Neural progenitor cell (in vitro differentiated cells): ENCODE measurements around the gene AKNAD1.

Experiments used
- CTCF ChIP-seq: fragments of 200-600 bp; sonication (generic); IDR thresholded peaks from 2 replicates; pipeline ENCODE4 v1.5.1; 2017; ENCODE audit warnings: antibody characterized with exemption, mild to moderate bottlenecking
- EZH2phosphoT487 ChIP-seq: fragments of 200-600 bp; sonication (generic); IDR thresholded peaks from 2 replicates; pipeline ENCODE4 v1.6.1; 2017; ENCODE audit warnings: antibody characterized with exemption

GRCh38 chr1:108845991-108846390 lies 10.9 kb downstream of the AKNAD1 start:
- TF ChIP-seq EZH2phosphoT487, result no peak
- TF ChIP-seq CTCF, result no peak
